Measurements from ENCODE around the gene IL1RAPL2. TPM values are rescaled to one million over a fixed set of nuclear protein-coding genes. Genes with fewer than 3 reads are reported as not detected.
"Not testable (repeated sequence)": the region's sequence is repeated elsewhere in the genome, so short reads cannot be mapped to it uniquely, and the experiment has no call there.

The IL1RAPL2 gene
- total RNA-seq, 1 donor from 2014 or later, result not detected

DNA sequence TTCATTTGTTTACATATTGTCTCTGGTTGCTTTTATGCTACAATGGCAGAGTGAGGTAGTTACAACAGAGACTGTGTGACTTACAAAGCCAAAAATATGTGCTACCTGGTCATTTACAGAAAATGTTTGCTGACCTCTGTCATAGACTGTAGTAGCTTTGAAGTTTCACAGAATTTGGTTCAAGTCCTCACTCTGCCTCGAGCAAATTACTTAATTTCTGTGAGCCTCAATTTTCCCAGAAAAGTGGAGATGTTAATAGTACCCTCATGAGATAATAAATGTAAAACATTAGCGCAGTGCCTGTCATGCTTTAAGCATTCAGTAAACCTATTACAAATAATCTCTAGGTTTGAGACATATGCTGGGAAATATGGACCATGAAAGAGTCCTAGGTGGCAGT is 1237.9 kb downstream of the IL1RAPL2 start:
- no peak for DNase-seq (ENCODE audit: low read depth)

DNA sequence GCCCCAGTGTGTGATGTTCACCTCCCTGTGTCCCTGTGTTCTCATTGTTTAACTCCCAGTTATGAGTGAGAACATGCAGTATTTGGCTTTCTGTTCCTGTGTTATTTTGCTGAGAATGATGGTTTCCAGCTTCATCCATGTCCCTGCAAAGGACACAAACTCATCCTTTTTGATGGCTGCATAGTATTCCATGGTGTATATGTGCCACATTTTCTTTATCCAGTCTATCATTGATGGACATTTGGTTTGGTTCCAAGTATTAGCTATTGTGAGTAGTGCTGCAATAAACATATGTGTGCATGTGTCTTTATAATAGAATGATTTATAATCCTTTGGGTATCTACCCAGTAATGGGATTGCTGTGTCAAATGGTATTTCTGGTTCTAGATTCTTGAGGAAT is 1239.7 kb downstream of the IL1RAPL2 start:
- not testable (repeated sequence) for DNase-seq (ENCODE audit: low read depth)

DNA sequence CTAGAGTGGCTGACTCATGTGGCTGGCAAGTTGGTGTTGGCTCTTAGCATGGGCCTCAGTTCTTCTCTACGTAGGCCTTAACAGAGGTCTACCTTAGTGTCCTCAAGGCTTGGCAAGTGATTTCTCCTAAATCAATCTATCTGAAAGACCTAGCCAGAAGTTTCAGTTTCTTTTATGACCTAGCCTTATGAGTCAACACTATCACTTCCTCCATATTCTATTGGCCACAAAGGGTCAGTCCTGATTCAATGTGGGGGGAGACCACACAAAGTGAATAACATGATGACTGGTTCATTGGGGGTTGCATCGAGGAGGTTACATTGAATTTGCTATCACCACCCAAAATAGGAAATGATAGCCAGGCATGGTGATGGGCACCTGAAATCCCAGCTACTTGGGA is 1250.5 kb downstream of the IL1RAPL2 start:
- DNase-seq (ENCODE audit: low read depth), result no peak

Measured in renal cortical epithelial cell (primary cell).